Measurements from ENCODE around the gene MYO1D. TPM values are rescaled to one million over a fixed set of nuclear protein-coding genes. Genes with fewer than 3 reads are reported as not detected.
A peak's percentile ranks its signal among the peaks of the same experiment; 100 is the strongest.
"Not testable (repeated sequence)": the region's sequence is repeated elsewhere in the genome, so short reads cannot be mapped to it uniquely, and the experiment has no call there.

The MYO1D gene
- total RNA-seq, 8 experiments from 2014 or later, result 1.6 to 9.8 (median 5.6) TPM

DNA sequence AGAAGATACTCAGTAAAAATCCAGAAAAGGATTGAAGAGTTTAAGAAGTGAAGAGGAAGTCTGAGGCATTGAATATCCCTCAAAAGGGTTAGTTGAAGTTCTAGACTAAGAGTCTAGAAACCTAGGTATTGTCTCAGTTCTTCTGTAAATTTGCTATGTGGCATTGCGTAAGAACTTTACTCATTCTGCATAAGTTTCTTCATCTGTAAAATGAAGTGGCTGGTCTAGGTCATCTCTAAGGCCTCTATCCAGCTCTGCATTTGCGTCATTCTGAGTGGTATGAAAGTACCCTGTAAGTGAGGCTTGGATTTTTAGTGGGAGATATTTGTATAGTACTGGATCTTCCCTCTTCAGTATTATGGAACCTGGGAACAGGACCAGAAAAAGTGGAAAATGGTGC is 130.2 kb downstream of the MYO1D start:
- H3K4me3 ChIP-seq, result no peak overlapping the region
- no peak overlapping the region for H3K27ac ChIP-seq
- peak in 1 of 8 experiments; percentile 82 for ATAC-seq (replicated peaks in 6 of 8)
- 85 to 100% (median 95%) methylated on average over 1 to 2 of the region's 2 CpGs; no CpG with 5 or more reads in 3 of the 10 experiments for WGBS, 10 experiments
- H3K4me1 ChIP-seq (replicated peaks in 1 of 2), result peaks cover 0 to 3% of the 10 kb centered on the region in 2 donors
- in situ Hi-C loops (cut with MboI; ENCODE audit: low pct_unique_long_range_greater_than_20kb in 2 of 9, low sequenced_read_pairs in 9 of 9, unreplicated experiment in 9 of 9), result no loop called here

DNA sequence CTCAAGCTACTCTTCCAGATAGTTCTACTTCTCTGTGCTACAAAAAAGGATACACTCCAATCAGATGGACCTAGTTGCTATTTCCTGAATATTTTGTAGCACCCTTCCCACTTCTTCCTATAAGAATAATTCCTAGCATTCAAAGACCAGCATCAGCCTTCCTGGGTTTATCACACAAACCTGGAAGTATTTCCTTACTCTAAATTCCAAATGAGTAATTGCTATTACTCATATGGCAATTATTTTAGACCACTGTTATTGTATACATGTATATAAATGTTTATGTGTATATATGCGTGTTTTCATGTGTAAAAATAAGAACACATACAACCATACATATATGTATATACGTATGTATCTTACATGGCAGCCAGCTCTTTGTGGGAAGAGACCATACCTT is 130.6 kb downstream of the MYO1D start:
- ATAC-seq (replicated peaks in 6 of 8), result no peak
- in situ Hi-C loops (cut with MboI; ENCODE audit: low pct_unique_long_range_greater_than_20kb in 2 of 9, low sequenced_read_pairs in 9 of 9, unreplicated experiment in 9 of 9), result no loop called here
- Histone ChIP-seq H3K4me1 (replicated peaks in 1 of 2) (peaks cover 0 to 3% of the 10 kb centered on the region in 2 donors), H3K27ac (no peak overlapping the region), H3K4me3 (no peak overlapping the region)
- WGBS, 10 experiments, result 38 to 100% (median 92%) methylated on average over 1 to 2 of the region's 2 CpGs; no CpG with 5 or more reads in 1 of the 10 experiments

DNA sequence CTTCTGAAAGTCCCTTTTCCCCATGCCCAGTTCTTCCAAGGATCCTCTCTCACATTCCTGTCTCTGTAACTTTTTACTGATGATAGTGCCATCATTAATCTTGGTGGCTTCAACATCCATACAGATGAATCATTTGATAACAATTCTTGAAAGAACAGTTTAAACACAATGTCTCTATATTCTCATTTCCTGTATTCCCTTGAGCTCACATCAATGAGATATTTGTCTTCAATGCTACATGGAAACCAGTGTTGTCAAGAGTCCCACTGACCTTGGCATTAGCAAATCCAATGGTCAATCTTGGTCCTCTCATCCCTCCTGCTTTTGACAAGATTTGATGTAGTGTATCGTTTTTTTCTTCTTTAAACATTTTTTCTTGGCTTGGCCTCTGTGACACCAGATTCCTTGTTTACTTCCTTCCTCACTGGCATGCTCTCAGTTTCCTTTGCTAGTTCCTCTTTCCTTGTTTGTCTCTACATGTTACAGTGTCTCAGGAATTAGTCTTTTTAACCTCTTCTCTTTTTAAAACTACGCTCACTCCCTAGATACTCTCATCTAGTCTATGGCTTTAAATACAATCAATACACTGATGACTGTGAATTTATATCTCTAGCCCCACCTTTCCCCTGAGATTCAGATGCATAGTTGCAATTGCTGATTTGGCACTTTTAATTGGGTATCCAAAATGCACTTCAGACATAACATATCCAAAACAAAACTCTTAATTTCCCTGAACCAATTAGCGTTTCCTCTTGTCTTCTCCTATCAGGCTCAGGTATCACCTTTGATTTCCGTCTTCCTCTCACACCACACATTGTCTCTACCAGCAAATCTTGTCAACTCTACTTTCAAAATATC is 134.0 kb downstream of the MYO1D start:
- Histone ChIP-seq H3K27ac (no peak overlapping the region), H3K4me1 (replicated peaks in 1 of 2) (peaks cover 0 to 3% of the 10 kb centered on the region in 2 donors), H3K4me3 (no peak overlapping the region)
- in situ Hi-C loops (cut with MboI; ENCODE audit: low pct_unique_long_range_greater_than_20kb in 2 of 9, low sequenced_read_pairs in 9 of 9, unreplicated experiment in 9 of 9), result no loop called here
- 83 to 100% (median 92%) methylated on average over 1 to 4 of the region's 4 CpGs; no CpG with 5 or more reads in 1 of the 10 experiments for WGBS, 10 experiments
- no peak for ATAC-seq (replicated peaks in 6 of 8)

DNA sequence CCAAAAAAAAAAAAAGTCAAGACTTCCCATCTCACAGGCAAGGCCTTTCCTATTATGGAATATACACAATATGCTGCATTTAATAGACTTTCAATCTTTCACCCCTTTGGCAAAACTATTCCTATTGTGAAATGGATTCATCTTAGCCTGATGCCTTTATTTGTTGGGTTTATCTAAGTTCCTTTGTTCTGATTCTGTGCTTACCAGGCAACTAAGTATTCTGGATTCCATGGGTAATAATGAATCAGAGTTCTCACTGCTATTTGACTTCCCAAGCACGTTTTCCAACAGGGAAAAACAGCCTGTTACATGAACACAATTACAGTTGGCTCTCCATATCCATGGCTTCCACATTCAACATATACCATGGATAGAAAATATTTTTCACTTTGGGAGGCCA is 135.5 kb downstream of the MYO1D start:
- WGBS, 10 experiments, result 0 to 100% (median 40%) methylated on average over 1 of the region's 1 CpG; no CpG with 5 or more reads in 5 of the 10 experiments
- Histone ChIP-seq H3K4me3 (no peak overlapping the region), H3K4me1 (replicated peaks in 1 of 2) (peaks cover 0 to 3% of the 10 kb centered on the region in 2 donors), H3K27ac (no peak overlapping the region)
- in situ Hi-C loops (cut with MboI; ENCODE audit: low pct_unique_long_range_greater_than_20kb in 2 of 9, low sequenced_read_pairs in 9 of 9, unreplicated experiment in 9 of 9), result no loop called here
- peak in 1 of 8 experiments; percentile 24 for ATAC-seq (replicated peaks in 6 of 8)

DNA sequence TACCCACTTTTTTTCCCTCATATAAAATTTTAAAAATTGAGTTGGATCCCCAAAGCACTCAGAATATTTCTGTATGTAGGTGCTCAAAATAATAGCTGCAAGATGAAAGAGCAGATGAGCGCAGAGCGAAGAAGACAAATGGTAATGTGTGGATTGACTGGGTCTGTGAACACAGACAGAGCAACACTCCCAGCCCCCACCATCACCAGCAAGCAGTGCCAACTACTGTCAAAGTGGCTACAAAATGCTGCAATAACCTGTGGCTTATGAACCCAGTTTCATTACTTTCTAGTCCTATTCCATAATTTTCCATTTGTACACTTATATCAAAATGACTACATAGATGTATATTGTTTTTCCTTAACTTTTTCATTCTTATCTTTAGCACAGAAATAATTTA is 137.2 kb downstream of the MYO1D start:
- H3K4me3 ChIP-seq, result no peak overlapping the region
- WGBS, 10 experiments, result 92 to 100% (median 100%) methylated on average over 1 to 2 of the region's 2 CpGs; no CpG with 5 or more reads in 1 of the 10 experiments
- H3K4me1 ChIP-seq (replicated peaks in 1 of 2), result peaks cover 0 to 3% of the 10 kb centered on the region in 2 donors
- in situ Hi-C loops (cut with MboI; ENCODE audit: low pct_unique_long_range_greater_than_20kb in 2 of 9, low sequenced_read_pairs in 9 of 9, unreplicated experiment in 9 of 9), result no loop called here
- no peak overlapping the region for H3K27ac ChIP-seq
- no peak for ATAC-seq (replicated peaks in 6 of 8)

DNA sequence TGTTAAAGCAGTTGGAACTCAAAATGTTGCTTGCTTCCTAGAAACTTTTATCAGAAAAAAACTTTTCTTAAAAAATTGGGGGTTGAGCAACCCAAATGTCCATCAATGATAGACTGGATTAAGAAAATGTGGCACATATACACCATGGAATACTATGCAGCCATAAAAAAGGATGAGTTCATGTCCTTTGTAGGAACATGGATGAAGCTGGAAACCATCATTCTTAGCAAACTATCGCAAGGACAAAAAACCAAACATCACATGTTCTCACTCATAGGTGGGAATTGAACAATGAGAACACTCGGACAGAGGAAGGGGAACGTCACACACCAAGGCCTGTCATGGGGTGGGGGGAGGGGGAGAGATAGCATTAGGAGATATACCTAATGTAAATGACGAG is 137.8 kb downstream of the MYO1D start:
- ATAC-seq (replicated peaks in 6 of 8); in situ Hi-C loops (cut with MboI; ENCODE audit: low pct_unique_long_range_greater_than_20kb in 2 of 9, low sequenced_read_pairs in 9 of 9, unreplicated experiment in 9 of 9); H3K27ac ChIP-seq; H3K4me3 ChIP-seq; H3K4me1 ChIP-seq (replicated peaks in 1 of 2): not testable (repeated sequence)
- 20 to 100% (median 100%) methylated on average over 1 to 2 of the region's 4 CpGs; no CpG with 5 or more reads in 7 of the 10 experiments for WGBS, 10 experiments

DNA sequence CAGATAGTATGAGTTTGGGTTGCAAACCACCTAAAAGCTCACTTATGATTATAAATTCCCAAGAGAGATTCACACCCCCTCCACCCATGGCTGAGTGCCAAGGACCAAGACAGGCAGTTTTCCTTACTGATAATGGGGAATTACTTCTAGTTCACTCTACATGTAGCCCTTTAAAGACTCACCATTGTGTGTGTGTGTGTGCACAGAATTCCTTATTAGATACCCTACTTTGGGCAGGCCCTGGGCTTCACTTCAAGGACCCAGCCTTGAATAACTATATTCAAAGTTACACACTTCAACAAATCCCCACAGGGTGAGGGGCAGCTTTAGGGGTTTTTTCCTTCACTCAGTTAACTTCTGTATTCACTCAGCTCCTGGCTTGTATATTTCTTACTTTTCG is 143.5 kb downstream of the MYO1D start:
- in situ Hi-C loops (cut with MboI; ENCODE audit: low pct_unique_long_range_greater_than_20kb in 2 of 9, low sequenced_read_pairs in 9 of 9, unreplicated experiment in 9 of 9), result no loop called here
- WGBS, 10 experiments, result 43 to 100% (median 90%) methylated on average over 1 of the region's 1 CpG; no CpG with 5 or more reads in 2 of the 10 experiments
- no peaks in the 10 kb centered on the region for H3K4me1 ChIP-seq (replicated peaks in 1 of 2)

DNA sequence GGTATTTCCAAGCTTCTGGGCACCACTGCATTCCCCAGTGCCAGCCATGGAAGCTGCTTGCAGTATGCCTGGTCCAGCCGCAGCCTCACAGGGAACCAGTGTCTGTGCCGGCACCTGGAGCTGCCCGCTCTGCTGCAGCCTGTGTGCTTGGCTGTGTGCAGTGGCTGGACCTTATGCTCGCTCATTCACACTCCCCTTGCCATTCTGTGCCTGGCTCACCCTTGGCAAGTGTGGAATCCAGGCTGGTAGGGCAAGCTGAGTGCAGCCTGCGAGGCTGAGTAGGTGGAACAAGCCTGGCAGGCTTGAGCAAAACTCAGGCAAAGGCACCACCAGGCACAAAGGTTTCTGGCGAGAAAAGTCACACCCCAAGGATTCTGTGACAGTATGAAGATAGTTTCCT is 144.0 kb downstream of the MYO1D start:
- H3K4me3 ChIP-seq, result no peak overlapping the region
- ATAC-seq (replicated peaks in 6 of 8), result no peak
- in situ Hi-C loops (cut with MboI; ENCODE audit: low pct_unique_long_range_greater_than_20kb in 2 of 9, low sequenced_read_pairs in 9 of 9, unreplicated experiment in 9 of 9), result no loop called here
- 0 to 100% (median 84%) methylated on average over 1 to 5 of the region's 6 CpGs; no CpG with 5 or more reads in 4 of the 10 experiments for WGBS, 10 experiments
- no peaks in the 10 kb centered on the region for H3K4me1 ChIP-seq (replicated peaks in 1 of 2)
- no peak overlapping the region for H3K27ac ChIP-seq

More for the DNA sequence above, 143.5 kb downstream of the MYO1D start:
- no peak overlapping the region for H3K27ac ChIP-seq
- no peak overlapping the region for H3K4me3 ChIP-seq
- peak in 2 of 8 experiments; percentile 30 to 33 for ATAC-seq (replicated peaks in 6 of 8)

DNA sequence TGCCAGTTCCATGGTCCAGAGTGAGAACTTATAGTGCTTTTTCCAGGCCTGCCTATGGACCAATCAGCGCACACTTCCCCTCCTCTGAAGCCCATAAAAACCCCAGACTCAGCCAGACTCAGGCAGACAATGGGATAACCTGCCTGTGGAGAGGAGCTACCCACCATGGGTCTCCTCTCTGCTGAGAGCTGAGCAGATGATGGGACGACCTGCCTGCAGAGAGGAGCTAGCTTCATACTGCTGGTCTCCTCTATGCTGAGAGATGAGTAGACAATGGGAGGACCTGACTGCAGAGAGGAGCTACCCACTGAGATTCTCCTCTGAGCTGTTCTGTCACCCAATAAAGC is 144.7 kb downstream of the MYO1D start:
- Histone ChIP-seq H3K27ac (no peak overlapping the region), H3K4me3 (no peak overlapping the region), H3K4me1 (replicated peaks in 1 of 2) (no peaks in the 10 kb centered on the region)
- WGBS, 10 experiments, result 60 to 100% (median 100%) methylated on average over 1 of the region's 2 CpGs; no CpG with 5 or more reads in 7 of the 10 experiments
- in situ Hi-C loops (cut with MboI; ENCODE audit: low pct_unique_long_range_greater_than_20kb in 2 of 9, low sequenced_read_pairs in 9 of 9, unreplicated experiment in 9 of 9), result no loop called here
- ATAC-seq (replicated peaks in 6 of 8), result no peak

DNA sequence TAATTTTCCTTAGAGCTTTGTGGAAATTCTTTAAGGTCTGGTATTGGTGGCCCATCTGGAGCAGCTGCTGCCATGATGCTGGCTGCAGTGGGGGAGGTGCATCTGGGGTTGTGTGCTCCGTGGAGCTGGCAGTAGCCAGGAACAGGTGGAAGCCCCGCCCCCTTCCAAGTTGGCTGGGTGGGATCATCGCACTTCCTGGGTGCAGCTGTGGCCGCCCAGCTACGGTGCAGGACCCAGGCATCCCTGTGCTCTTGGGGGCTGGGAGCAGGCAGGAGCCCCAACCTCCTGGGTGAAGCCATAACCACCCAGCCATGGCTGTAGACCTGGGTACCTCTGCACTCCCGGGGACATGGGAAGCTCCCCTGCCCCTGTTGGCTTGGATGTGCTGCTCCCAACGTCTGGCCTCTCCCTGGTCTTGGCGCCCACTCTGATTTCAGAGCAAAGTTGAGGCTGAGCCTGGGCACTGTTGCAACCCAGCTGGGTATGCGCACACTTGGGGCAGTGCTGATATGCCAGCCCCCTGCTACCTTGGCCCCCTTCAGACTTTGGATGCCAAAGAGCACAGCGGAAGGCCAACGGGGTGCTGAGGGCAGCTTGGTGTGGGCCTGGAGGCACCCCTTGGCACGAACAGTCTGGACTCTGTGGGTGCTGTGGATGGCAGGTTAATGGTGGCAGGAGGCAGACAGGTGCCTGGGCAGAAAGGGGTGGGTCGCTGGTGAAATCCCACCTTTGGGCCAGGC is 145.2 kb downstream of the MYO1D start:
- Histone ChIP-seq H3K27ac (no peak overlapping the region), H3K4me1 (replicated peaks in 1 of 2) (no peaks in the 10 kb centered on the region), H3K4me3 (no peak overlapping the region)
- WGBS, 10 experiments, result 73 to 100% (median 90%) methylated on average over 1 to 5 of the region's 13 CpGs; no CpG with 5 or more reads in 3 of the 10 experiments
- no peak for ATAC-seq (replicated peaks in 6 of 8)
- in situ Hi-C loops (cut with MboI; ENCODE audit: low pct_unique_long_range_greater_than_20kb in 2 of 9, low sequenced_read_pairs in 9 of 9, unreplicated experiment in 9 of 9), result no loop called here

DNA sequence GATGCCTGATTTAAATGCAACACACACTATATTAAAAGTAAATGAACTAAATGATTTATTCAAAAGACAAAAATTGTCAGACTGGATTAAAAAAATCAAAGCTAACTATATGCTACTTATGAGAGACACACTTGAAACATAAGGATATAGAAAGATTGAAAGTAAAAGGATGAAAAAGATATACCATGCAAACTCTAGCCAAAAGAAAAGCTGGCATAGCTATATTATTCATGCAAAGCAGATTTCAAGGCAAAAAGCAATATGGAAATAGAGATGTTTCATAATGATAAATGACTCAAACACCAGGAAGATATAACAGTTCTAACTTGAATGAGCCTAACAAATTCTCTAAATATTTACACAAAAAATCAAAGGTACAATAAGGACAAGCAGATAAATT is 149.2 kb downstream of the MYO1D start:
- in situ Hi-C loops (cut with MboI; ENCODE audit: low pct_unique_long_range_greater_than_20kb in 2 of 9, low sequenced_read_pairs in 9 of 9, unreplicated experiment in 9 of 9), result no loop called here
- no peak for ATAC-seq (replicated peaks in 6 of 8)
- no peak overlapping the region for H3K27ac ChIP-seq

DNA sequence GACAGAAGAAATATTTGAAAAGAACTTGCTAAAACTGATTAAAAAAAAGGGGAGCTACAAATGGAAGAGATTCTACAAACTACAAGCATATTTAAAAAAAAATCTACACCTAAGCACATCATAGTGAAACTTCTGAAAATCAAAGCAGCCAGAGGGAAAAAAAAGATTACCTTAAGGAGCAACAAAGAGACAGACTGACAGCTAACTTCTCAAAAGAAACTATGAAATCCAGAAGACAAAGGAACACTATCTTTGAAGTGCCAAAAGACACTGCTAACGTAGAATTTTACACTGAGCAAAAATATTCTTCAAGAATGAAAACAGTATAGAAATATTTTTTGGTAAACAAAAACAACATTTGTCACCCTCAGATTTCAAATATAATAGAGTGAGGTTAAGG is 151.2 kb downstream of the MYO1D start:
- no peaks in the 10 kb centered on the region for H3K4me1 ChIP-seq (replicated peaks in 1 of 2)
- in situ Hi-C loops (cut with MboI; ENCODE audit: low pct_unique_long_range_greater_than_20kb in 2 of 9, low sequenced_read_pairs in 9 of 9, unreplicated experiment in 9 of 9), result no loop called here
- no peak for ATAC-seq (replicated peaks in 6 of 8)
- H3K27ac ChIP-seq, result no peak overlapping the region
- WGBS, 10 experiments, result 71 to 100% (median 89%) methylated on average over 1 of the region's 1 CpG; no CpG with 5 or more reads in 1 of the 10 experiments
- no peak overlapping the region for H3K4me3 ChIP-seq

More for the DNA sequence above, 149.2 kb downstream of the MYO1D start:
- Histone ChIP-seq H3K4me1 (replicated peaks in 1 of 2) (no peaks in the 10 kb centered on the region), H3K4me3 (no peak overlapping the region)

DNA sequence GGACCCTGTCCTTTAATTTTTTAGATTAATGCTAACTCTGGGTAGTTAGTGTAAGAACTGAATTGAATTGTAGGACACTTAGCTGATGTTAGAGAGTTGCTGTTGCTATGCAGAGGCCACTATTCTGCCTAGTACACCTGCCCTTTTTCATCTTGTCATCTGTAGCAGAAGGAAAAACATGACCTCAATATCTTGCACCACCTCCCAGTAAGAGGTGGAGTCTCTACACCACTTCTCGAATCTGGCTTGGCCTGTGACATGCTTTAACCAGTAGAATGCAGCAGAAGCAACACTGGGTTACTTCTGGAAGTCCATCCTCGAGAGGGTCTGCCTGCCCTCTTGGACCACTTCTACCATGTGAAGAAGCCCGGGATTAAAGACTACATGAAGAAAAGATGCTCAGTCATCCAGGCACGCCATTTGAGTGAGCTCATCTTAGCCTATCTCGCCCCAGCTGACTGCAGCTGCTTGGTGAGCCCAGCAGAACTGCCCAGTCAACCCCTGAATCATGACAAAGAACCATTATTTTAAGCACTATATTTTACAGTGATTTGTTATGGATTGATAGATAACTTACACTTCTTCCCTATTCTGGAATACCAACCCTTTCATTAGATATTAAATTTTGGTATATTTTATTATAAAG is 153.5 kb downstream of the MYO1D start:
- in situ Hi-C loops (cut with MboI; ENCODE audit: low pct_unique_long_range_greater_than_20kb in 2 of 9, low sequenced_read_pairs in 9 of 9, unreplicated experiment in 9 of 9), result no loop called here
- Histone ChIP-seq H3K4me1 (replicated peaks in 1 of 2) (no peaks in the 10 kb centered on the region), H3K4me3 (no peak overlapping the region), H3K27ac (no peak overlapping the region)
- 73 to 100% (median 94%) methylated on average over 1 to 5 of the region's 5 CpGs; no CpG with 5 or more reads in 5 of the 10 experiments for WGBS, 10 experiments
- peak in 1 of 8 experiments; percentile 24 for ATAC-seq (replicated peaks in 6 of 8)
